ENCODE results near the gene CYBA. TPM values are rescaled to one million over a fixed set of nuclear protein-coding genes. Genes with fewer than 3 reads are reported as not detected.
"Not testable (repeated sequence)": the region's sequence is repeated elsewhere in the genome, so short reads cannot be mapped to it uniquely, and the experiment has no call there.

CYBA gene
- polyA plus RNA-seq, 4 donors, result 89.6 to 180 (median 148) TPM

DNA sequence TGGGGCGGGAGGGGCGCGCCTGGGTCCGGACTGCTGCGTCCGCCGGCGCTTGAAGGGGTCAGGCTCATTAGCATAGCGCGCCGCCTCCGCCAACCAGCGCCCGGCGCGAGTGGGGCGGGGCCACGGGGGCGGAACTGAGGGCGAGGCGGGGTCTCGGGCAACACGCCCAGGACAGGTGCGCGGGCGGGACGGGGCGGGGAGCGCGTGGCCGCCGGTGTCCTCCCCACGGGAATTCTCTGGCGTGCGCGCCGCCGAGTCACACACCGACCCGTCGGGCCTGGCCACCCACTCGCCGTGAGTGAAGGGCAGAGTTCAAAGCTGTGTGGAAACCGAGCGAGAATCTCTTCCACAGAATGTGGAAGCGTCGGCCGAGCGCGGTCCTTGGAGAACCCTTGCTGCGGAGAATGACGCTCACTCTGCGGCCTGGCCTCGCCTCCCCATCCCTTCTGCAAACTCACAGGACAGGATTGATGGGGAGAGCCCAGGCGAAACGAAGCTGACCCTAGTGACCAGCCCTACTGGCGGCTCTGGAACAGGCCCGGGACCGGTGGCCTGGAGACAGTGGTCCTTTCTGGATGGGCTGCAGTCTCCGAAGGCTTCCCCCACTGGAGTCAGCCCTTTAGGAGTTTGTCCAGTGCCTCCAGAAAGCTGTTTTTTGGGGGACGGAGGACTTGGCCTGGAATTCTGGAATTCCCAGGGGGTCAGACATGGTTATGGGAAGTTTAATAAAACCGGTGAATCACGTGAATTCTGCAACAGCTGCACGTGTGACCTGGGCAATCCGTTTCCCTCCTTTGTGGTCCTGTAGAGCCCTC is 35.8 kb upstream of the CYBA start, which contains the start of gene SNAI3:
TSS of gene SNAI3 (minus strand) at position 69 of the 815 bp plus-strand sequence. CDS start 101 bp downstream, outside the sequence.
- DNase-seq (ENCODE audit: low read depth in 4 of 4, low spot score in 2 of 4), result peak in 1 of 4 donors; percentile 61

DNA sequence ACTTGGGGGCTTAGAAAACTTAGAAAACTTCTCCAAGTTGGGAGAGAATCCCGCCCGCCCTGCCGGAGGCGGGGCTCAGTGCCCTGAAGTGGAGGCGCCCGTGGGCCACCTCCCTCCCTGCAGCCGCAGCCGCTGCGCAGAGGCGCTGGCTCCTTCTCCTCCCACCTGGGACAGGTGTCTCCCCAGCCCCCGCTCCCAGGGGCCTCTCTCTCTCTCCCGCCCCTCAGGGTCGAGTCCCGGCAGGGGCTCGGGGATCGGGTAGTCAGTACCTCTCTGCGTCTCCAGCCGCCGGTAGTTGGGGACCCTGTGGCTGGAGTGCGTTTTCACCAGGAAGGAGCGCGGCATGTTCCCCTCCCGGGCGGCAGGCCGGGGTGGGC is 35.2 kb upstream of the CYBA start:
- no peak for DNase-seq (ENCODE audit: low read depth in 4 of 4, low spot score in 2 of 4)

DNA sequence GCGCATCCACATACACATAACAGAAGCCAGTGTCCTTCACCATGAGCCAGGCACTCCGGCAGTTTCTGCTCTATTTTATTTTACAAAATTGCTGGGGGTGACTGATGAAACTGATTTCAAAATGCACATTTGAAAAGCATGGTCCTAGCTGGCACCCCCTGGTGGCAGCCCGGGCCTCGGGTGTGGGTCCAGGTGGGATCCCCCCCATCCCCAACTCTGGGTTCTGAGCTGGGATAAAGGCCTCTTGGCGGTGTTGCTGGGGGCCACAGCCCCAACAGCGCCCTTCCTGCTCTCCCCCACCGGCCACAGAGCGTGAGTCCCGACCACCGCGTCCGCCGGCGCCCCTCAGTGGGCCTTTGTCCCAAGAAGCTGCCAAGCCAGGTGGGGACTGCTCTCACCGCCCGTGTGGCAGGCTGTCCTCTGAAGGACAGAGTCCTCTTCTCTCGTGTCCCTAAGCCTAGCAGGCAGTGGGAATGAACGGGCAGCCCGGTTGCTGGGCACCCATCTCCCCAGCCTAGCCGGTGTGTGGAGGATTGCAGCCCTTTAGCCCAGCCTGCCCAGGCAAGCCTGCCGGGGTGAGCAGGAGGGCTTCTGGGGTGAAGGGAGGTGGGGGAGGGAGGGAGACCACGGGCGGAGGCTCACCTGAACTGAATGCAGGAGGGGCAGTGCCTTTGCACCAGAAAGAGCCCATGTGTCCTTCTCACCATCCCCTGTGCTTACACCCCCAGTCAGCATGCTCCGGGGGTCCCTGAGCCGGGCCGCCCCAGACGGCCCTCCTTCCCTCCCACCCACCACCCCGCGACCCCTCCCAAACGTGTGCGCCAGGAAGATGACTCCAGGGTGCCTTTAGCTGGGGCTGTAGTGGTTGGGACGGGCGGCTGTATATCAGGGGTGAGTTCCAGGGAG is 34.6 kb upstream of the CYBA start:
- no peak for DNase-seq (ENCODE audit: low read depth in 4 of 4, low spot score in 2 of 4)

DNA sequence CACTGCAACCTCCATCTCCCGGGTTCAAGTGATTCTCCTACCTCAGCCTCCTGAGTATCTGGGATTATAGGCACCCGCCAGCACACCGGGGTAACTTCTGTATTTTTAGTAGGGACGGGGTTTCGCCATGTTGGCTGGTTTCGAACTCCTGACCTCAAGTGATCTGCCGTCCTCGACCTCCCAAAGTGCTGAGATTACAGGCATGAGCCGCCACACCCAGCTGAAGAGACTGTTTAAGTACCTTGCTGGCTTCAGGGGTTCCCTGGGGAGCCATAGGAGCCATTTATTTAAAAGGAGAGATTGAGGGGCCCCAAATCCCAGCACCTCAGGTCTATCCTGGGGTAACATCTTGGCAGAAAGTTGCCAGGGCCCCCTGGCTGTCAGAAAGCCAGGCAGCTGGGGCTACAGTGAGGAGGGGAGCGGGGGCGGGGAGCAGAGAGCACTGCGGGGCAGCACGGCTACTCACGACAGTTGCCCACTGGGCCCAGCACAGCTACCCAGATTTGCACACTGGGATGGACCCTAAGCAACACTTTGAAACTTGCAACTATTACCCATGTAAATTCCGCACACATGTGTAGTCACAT is 33.8 kb upstream of the CYBA start:
- DNase-seq (ENCODE audit: low read depth in 4 of 4, low spot score in 2 of 4), result no peak

DNA sequence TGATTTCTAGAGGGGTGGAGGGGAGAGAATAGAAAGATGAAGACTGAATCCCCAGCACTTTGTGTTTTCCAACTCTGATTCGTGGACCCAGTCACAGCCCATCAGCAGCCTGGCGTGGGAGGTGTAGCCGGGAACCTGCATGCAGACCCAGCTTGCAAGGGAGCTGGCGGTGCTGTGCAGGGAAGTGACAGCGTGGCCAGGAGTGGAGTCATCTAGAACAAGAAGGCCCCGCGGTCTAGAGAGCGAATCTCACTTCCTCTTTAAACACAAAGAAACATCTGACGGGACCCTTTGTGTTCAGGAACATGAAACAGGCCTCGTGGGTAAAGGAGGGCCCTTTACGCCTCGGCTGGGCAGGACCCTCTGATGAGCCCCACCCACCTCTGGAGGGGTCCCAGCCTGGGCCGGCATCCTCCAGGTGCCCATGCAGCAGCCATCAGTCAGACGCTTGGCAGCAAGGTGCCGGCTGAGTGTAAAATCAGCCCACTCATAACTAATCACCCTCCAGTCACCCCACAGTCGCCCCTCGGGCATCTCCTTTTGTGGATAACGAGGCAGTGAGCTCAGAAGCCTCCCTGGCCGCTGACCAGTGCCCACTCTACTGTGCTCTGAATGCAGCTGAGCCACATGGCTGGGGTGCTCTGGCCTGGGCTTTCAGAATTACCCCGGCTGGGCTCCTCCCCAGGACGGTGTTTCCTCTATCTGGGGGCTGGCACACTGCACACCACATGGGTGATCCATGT is 31.0 kb upstream of the CYBA start:
- DNase-seq (ENCODE audit: low read depth in 4 of 4, low spot score in 2 of 4), result no peak

DNA sequence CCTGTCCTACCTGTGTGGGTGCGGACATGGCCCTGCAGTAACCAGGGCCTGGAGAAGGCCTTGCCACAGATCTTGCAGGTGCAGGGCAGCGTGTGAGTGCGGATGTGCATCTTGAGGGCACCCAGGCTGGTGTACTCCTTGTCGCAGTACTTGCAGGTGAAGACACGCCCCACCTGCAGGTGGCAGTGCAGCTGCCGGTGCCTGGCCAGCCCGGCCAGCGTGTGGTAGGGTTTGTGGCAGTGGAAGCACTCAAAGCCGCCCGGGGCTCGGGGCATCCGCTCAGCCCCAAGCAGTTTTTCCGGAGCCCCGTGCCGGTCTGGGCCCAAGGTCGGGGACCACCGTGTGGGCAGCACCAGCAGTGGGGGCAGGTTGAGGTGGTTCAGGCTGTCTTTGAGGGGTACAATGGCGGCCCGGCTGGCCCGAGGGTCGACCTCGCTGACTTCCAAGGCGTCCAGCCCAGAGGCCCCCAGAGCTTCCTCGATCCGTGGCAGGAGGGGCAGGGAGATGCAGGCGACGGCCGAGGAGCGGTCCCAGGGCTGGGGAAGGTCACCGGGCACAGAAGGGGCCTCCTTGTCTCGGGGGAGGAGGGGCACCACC is 30.3 kb upstream of the CYBA start:
- DNase-seq (ENCODE audit: low read depth in 4 of 4, low spot score in 2 of 4), result no peak

DNA sequence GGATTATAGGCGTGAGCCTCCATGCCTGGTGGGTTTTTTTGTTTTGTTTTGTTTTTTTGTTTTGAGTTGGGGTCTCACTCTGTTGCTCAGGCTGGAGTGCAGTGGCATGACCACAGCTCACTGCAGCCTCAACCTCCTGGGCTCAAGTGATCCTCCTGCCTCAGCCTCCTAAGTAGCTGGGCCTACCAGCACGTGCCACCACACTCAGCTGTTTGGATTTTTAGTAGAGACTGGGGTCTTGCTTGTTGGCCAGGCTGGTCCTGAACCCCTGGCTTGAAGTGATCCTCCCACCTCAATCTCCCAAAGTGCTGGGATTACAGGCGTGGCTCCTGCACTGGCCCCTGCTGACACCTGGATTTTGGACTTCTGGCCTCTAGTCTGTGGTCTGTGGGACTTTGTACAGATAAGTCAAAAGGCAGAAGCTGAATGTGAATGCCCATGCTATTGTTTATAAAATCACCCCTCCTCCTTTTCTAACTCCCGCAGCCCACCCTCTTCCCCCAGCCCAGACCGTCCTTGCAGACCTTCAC is 29.8 kb upstream of the CYBA start:
- DNase-seq (ENCODE audit: low read depth in 4 of 4, low spot score in 2 of 4), result no peak

DNA sequence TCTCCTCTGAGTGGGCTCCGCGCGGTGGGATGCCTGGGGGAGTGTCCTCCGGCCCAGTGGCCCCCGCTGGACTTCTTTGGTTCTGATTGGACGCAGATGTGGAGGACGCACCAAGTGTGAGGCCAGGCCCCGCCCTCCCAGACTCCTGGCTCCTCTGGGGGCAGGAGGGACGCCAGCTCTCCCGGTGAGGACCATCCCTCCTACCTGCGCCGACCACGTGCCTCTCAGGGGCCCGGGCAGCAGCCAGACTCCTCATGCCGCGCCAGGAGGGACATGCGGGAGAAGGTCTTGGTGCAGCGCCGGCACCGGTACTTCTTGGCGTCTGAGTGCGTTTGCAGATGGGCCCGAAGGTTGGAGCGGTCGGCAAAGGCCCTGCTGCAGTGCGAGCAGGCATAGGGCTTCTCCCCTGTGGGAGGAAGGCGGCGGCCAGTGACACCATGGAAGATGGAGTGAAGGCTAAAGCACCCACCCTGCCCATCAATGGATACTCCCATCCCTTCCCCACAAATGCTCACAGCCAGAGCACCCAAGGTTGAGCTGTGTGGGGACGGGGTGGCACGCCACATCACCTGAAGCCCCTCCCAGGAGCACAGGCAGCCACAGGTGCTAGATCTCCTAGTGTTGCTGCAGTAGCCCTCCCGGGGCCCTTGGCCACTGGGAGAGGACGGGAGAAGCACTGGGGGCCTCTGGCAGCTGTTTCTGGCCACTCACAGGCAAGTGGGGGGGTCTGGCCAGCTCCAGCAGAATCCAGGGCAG is 27.5 kb upstream of the CYBA start:
- DNase-seq (ENCODE audit: low read depth in 4 of 4, low spot score in 2 of 4), result no peak

DNA sequence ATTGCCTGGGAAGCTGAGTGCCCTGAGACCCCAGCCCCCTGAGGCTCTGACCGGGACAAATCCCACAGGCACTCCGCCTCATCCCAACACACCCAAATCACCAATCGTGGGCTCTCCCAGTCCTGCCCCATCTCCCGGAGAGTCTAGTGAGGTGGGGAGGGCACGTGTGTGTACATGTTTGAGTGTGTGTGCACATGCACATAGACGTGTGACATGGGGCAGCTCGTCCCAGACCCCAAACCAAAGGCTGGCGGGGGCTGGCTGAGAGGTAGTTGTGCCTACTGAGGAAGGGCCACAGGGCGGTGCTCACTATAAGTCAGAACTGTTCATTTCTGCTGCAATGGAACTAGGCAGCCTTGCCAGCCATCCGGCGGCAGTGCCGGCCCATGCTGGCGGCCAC is 26.9 kb upstream of the CYBA start:
- no peak for DNase-seq (ENCODE audit: low read depth in 4 of 4, low spot score in 2 of 4)

DNA sequence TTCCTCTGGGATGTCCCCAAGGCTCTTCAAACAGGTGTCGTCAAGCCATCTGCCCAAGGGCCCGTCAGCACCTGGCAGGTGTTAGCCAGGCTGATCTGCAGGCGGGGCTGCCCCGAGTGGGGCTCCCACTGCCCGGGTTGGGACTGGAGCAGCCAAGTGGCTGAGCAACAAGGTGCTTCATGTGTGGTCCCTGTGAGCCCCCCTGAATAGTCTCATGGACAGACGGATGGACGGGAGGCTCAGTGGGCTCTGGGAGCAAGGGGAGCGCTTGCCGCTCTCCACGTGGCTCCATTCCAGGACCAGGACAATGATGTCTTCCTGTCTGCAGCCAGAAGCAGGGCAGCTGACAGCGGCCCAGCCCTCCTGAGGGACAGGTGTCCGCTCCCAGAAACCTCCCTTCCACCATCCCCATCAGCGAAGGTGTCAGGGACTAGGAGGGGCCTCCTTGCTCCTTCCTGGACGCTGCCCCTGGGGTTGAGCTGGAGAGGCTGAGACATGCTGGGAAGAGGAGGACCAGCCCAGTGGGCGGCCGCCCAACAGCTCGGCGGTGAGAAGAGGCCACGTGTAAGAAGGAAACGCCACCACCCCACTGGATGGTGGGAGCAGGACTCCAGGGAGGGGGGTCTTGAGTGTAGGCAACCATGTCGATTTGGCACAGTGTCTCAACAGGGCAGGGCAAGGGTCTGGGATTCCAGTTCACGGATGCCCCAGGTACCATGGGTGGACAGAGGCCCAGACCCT is 25.8 kb upstream of the CYBA start:
- DNase-seq (ENCODE audit: low read depth in 4 of 4, low spot score in 2 of 4), result no peak

DNA sequence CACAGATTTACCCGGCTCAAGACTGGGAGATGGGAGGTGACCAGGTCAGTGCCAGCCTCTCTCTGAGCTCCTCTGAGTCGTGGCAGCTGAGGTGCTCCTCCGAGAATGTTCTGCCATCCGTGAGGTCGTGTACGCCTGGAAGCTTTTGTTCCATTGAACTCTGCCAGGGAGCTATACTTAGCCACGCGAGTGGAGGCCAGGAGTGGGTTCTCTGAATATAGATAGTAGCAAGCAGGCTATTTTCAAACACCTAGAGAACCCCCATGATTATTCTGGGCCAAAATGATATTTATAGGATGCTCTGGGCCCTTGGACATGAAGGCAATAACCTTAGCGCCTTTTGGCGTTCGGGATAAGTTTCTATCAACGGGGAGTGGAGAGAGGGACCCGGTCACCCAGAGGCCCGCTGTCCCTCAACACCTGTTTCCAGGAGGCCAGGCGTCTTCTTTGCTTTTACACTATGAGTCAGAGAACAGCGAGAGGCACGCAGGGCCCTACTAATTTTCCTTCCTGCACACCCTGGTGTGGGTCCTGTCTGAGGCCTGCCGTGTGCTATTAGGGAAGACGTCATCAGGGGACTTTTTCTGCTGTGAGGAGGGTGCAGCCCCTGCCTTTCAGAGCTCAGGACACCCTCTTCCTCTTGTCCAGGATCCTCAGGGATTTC is 23.0 kb upstream of the CYBA start:
- DNase-seq (ENCODE audit: low read depth in 4 of 4, low spot score in 2 of 4), result no peak

DNA sequence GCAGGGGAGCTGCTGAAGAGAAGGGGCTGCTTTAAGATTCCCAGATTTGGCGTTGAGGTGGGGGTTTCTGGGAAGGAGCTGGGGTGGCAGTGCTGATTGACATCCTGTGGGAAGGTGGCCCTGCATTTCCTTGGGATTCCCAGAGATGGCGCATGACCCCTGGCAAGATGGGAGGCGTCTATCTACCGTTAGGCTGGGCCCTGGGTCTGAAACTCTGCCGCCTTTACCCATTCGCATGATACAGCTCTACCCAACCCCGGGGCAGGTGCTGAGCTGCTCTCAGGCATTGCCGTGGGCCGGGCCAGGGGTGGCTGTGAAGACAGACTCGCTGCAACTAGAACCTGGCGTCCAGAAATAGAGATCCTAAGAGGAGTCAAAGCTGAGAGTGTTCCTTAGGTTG is 21.9 kb upstream of the CYBA start:
- DNase-seq (ENCODE audit: low read depth in 4 of 4, low spot score in 2 of 4), result no peak

DNA sequence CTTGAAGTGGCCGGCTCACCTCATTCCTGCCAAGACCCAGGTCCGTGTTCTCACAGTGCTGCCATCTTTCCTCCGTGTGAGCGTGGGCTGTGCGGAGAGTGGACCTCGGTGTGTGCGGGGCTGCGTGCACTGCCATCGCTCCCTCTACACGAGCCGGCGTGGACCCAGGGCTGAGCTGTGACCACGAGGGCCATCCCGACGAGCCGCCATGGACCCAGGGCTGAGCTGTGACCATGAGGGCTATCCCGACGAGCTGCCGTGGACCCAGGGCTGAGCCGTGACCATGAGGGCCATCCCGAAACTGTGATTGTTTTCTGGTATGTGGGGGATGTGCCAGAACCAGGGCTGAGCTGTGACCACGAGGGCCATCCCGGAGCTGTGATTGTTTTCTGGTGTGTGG is 21.0 kb upstream of the CYBA start:
- no peak for DNase-seq (ENCODE audit: low read depth in 4 of 4, low spot score in 2 of 4)

DNA sequence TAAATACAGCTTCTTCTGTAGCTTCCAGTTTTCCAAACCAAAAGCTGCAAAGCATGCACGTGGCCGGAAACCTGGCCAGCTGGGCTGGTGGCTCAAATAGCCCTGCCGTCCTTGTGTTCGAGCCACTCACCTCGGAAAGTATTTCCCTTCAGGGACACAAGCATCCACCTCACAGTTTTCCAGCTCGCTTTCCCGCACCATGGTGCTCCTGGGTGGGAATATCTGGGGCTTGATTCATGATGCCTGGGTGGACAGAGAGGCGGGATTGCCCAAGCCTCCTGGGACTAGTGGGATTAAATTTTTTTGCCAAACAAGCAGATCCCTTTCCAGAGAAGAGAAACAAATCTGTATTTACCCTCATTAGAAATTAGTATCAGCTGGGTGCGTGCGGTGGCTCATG is 19.1 kb upstream of the CYBA start:
- DNase-seq (ENCODE audit: low read depth in 4 of 4, low spot score in 2 of 4), result no peak

DNA sequence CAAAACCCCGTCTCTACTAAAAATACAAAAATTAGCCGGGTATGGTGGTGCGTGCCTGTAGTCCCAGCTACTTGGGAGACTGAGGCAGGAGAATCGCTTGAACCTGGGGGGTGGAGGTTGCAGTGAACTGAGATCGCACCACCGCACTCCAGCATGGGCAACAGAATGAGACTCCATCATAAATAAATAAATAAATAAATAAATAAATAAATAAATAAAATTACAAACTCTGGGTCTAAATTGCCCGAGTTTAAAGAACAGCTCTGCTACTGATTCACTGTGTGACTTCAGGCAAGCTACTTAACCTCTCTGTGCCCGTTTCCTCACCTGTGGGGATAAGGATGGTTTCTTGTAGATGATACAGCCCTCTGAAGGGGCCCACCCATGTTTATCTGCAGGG is 18.6 kb upstream of the CYBA start:
- DNase-seq (ENCODE audit: low read depth in 4 of 4, low spot score in 2 of 4), result not testable (repeated sequence)

DNA sequence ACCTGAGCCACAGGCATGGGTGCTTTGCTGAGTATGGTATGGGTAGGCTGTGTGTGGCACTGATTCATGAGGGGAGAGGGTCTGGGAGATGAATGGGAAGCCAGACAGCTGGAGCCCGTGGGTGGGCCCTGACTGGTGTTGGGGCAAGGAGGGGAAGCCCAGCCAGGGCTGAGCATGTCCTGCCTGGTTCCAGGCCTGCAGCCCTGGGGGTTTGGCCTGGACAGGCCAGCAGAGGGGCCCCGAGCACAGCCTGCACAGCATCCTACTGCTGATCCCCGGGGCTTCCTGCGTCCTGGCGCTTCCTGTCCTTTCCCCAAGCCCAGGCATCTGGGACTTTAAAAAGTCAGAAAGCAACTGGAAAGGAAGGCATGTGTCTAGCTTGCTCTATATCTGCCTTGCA is 16.6 kb upstream of the CYBA start:
- no peak for DNase-seq (ENCODE audit: low read depth in 4 of 4, low spot score in 2 of 4)

DNA sequence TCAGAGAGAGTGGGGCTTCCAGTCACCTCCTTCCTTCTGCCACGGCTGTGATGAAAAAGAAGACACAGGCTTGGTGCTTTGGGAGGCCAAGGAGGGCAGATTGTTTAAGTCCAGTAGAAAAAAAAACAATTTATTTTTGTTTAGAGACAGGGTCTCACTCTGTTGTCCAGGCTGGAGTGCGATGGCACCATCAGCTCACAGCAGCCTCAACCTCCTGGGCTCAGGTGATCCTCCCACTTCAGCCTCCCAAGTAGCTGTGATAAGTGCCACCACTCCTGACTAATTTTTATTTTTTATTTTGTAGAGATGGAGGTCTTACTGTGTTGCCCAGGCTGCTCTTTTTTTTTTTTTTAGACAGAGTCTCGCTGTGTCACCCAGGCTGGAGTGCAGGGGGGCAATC is 14.7 kb upstream of the CYBA start:
- DNase-seq (ENCODE audit: low read depth in 4 of 4, low spot score in 2 of 4), result no peak

DNA sequence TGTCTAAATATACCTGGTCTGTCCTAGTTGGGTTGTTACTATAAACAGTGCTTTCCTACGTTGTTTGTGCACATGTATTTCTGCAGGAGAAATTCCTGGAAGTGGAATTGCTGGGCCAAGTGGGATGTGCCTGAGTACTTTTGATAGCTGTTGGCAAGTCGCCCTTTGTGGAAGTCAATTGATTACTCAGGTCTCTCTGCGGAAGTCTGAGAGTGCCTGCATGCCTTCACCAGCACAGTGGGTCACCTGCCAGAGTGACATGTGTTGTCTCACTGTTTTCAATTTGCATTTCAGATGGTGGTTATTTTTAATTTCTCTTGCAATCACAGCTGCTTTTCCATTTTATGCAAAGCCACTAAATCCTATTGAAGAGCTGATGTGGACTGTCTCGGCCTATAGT is 14.3 kb upstream of the CYBA start:
- no peak for DNase-seq (ENCODE audit: low read depth in 4 of 4, low spot score in 2 of 4)

All from left renal cortex interstitium (tissue), 4 donors.